NT2/D1 (cell line): Measurements from ENCODE around the gene SP9.

ENCODE experiments used
- DNase-seq: peaks from one replicate; pipeline ENCODE4 v3.0.0-alpha.2; 2011; ENCODE audit warnings: low read depth, low spot score
- H3K27me3 ChIP-seq: 2 replicates; pipeline ENCODE4 v1.6.0; 2011; ENCODE audit warnings: mild to moderate bottlenecking; ENCODE audit not compliant: insufficient read length, insufficient read depth
- H3K36me3 ChIP-seq: 2 replicates; pipeline ENCODE4 v1.6.1; 2011; ENCODE audit warnings: mild to moderate bottlenecking, low read length, mixed read lengths; ENCODE audit not compliant: insufficient read depth, insufficient read length
- H3K4me1 ChIP-seq: 2 replicates; pipeline ENCODE4 v1.5.1; 2011; ENCODE audit not compliant: insufficient read depth, insufficient read length
- H3K4me3 ChIP-seq: 2 replicates; pipeline ENCODE4 v1.5.1; 2011; ENCODE audit warnings: low read depth; ENCODE audit not compliant: insufficient read length
- H3K9ac ChIP-seq: 2 replicates; pipeline ENCODE4 v1.6.0; 2011; ENCODE audit warnings: low read depth; ENCODE audit not compliant: insufficient read length
- H3K9me3 ChIP-seq: 2 replicates; pipeline ENCODE4 v1.5.1; 2011; ENCODE audit warnings: mild to moderate bottlenecking, low read length; ENCODE audit not compliant: insufficient read depth
- SUZ12 ChIP-seq: IDR thresholded peaks from 2 replicates; pipeline ENCODE4 v1.6.1; 2011; ENCODE audit not compliant: insufficient read length, insufficient read depth; ENCODE audit errors: extremely low read depth
- YY1 ChIP-seq: IDR thresholded peaks from 2 replicates; pipeline ENCODE4 v1.6.1; 2011; ENCODE audit not compliant: insufficient read length, insufficient read depth
- ZNF274 ChIP-seq: IDR thresholded peaks from 2 replicates; pipeline ENCODE4 v1.6.1; 2011; ENCODE audit warnings: mild to moderate bottlenecking, low read depth, low read length

Gene SP9

GRCh38 chr2:174325373-174326160 lies 9.2 kb upstream of the SP9 start:
- DNase-seq = no peak
- H3K36me3 ChIP-seq = no peaks in the 10 kb centered on the region
- peak overlapping the region; percentile 46 for H3K4me3 ChIP-seq
- TF ChIP-seq SUZ12 = no peak
- TF ChIP-seq YY1 = no peak
- TF ChIP-seq ZNF274 = no peak
- peak overlapping the region; percentile 59 for H3K9ac ChIP-seq
- H3K27me3 ChIP-seq = peaks cover 73% of the 10 kb centered on the region
- H3K9me3 ChIP-seq = no peaks in the 10 kb centered on the region
- H3K4me1 ChIP-seq = peaks cover 11% of the 10 kb centered on the region

DNA sequence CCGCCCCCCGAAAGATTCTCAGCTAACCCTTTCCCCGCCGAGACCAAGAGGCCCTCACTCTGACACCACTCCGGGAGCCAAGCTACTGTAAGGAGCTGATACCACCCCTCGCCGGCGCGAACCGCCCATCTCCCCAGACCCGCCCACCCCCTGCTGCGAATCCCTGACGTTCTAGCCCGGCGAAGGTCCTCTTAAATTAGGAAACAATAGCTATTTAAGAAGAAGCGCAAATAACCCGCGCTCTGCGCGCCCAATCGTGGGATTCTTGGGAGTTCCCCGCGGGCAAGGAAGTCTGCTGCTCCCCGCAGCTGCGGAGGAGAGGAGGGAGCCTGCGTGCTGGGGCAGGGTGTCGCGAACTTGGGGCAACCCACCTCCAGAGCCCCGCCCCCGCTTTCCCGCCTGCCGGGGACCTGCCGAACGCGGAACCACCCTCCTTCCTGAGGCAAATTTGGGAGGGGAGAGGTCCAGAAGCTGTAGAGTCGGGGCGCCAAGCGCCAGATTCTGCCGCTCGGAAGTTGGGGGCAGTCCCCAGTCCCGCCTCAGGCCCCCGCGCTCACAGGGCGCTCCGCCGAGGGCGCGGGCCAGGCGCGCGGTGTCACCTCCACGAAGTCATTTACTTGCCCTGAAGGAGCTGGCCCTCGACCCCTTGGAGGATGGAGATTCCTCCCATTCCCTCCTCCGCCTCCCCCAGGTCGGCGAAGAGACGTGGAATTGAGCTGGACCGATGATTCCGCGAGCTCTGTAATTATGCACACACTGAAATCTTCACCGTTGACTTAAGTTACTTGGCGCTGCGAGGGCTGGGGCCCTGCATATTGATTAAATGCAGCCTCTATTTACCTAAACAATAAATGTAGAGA lies 8.4 kb upstream of the SP9 start:
- TF ChIP-seq YY1 = no peak
- TF ChIP-seq SUZ12 = no peak
- TF ChIP-seq ZNF274 = no peak
- Histone ChIP-seq H3K27me3 (peaks cover 81% of the 10 kb centered on the region), H3K9ac (peak overlapping the region; percentile 59), H3K4me3 (peak overlapping the region; percentile 46), H3K9me3 (no peaks in the 10 kb centered on the region), H3K4me1 (peaks cover 11% of the 10 kb centered on the region), H3K36me3 (no peaks in the 10 kb centered on the region)
- no peak for DNase-seq

GRCh38 chr2:174327021-174327840 lies 7.5 kb upstream of the SP9 start:
- TF ChIP-seq YY1 = no peak
- peak; percentile 96 for TF ChIP-seq SUZ12
- Histone ChIP-seq H3K27me3 (peaks cover 89% of the 10 kb centered on the region), H3K9ac (peak overlapping the region; percentile 57), H3K4me3 (peak overlapping the region; percentile 46), H3K36me3 (no peaks in the 10 kb centered on the region), H3K4me1 (peaks cover 11% of the 10 kb centered on the region), H3K9me3 (no peaks in the 10 kb centered on the region)
- no peak for DNase-seq

GRCh38 chr2:174327841-174328113 lies 7.0 kb upstream of the SP9 start:
- peak; percentile 11 for TF ChIP-seq SUZ12
- no peak for TF ChIP-seq YY1
- no peaks in the 10 kb centered on the region for H3K9me3 ChIP-seq
- no peak overlapping the region for H3K4me3 ChIP-seq
- no peak overlapping the region for H3K9ac ChIP-seq
- peaks cover 94% of the 10 kb centered on the region for H3K27me3 ChIP-seq
- H3K36me3 ChIP-seq = no peaks in the 10 kb centered on the region
- no peak for DNase-seq
- peaks cover 11% of the 10 kb centered on the region for H3K4me1 ChIP-seq

DNA sequence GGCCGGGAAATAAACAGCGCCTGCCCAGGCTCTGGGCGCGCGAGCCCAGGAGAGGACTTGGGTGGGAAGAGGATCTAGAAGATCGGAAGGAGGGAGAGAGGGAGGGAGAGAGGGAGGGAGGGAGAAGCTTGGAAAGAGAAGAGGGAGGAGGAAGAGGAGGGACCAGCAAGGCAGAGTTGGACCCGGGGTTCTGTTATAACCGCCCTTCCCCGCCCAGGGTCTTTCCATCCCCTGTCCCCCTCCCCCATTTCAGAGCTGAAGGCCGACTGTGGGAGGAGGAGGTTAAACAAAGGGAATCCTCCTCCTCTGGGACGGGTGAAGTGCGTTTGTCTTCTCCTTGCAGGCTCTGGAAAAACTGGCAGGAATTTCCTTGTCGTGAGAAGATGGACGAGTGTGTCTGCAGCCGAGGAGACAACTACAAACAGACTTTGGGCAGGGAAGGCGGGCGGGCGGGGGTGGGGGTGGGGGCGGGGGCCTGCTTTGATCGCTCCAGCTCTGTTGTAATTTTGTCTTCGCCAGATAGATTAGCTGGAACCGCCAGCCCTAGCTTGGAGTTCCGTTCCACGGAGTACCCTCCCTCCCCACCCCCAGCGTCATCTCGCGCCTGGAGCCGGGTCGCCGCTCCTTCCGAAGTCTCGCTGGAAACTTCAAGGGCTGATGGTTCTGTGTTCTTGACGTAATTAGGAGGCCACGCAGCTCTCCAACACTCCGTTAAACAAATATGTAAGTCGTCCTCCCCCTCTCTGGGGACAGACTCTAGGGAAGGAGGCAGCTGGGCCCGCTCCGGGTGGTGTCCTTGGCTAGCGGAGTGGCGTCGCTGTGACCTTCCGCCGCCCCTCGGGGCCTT lies 6.4 kb upstream of the SP9 start:
- no peaks in the 10 kb centered on the region for H3K36me3 ChIP-seq
- H3K27me3 ChIP-seq = peaks cover 97% of the 10 kb centered on the region
- peak overlapping the region; percentile 39 for H3K9ac ChIP-seq
- H3K9me3 ChIP-seq = no peaks in the 10 kb centered on the region
- H3K4me3 ChIP-seq = peak overlapping the region; percentile 22
- TF ChIP-seq SUZ12 = peak; percentile 35
- no peak for TF ChIP-seq YY1
- DNase-seq = no peak
- peaks cover 15% of the 10 kb centered on the region for H3K4me1 ChIP-seq

- Histone ChIP-seq H3K9ac (peak overlapping the region; percentile 39), H3K9me3 (no peaks in the 10 kb centered on the region), H3K27me3 (peaks cover 99% of the 10 kb centered on the region), H3K4me1 (peaks cover 22% of the 10 kb centered on the region), H3K36me3 (no peaks in the 10 kb centered on the region), H3K4me3 (peak overlapping the region; percentile 22)
- no peak for DNase-seq
- TF ChIP-seq YY1 = no peak
- TF ChIP-seq ZNF274 = no peak
- TF ChIP-seq SUZ12 = no peak
These were observed 5.6 kb upstream of the SP9 start for GRCh38 chr2:174328961-174329715.
